IPS-NIHi11 (cell line): ENCODE results near the gene UBALD2.
"Not testable (repeated sequence)": the region's sequence is repeated elsewhere in the genome, so short reads cannot be mapped to it uniquely, and the experiment has no call there.

Experiments used
- DNase-seq: peaks from one replicate; pipeline ENCODE4 v3.0.0; 2012; ENCODE audit warnings: mixed read lengths, low spot score

Gene UBALD2

DNA sequence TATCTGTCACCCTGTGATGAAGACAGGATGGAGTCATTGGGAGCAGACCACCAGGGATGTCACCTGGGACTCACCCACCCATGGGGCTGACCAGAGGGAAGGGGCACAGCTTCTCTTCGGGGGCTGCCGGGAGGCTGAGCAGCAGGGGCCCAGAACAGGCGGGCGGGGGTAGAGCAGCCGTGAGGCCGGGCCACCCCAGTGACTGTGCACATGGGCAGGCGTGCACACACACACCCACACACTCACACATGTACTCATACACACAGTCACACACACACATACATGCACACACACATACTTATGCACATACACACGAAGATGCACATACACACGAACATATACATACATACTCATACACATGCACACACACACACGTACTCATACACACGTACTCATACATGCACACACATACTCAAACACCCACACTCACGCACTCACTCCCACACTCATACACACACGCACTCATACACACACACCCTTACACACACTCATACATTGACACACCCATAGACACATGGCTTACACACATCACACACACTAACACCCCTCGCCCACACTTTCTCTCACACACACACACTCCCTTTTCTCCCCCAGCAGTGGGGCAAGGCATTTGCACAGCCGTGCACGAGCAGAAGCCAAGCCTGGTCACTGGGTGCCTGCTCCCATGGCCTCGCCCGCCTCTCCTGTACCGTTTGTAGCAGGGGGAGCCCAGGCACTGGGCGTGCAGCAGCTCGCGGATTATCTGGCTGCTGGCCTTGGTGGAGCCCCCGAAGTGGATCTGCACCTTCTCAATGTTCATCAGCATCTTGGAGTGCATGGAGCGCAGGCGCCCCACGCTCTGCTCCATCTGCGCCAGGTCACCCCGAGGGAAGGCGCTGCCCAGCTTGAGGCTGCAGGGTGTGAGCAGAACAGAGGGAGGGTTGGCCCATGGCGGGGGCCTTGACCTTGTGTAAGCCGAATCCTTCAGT lies 12.4 kb downstream of the UBALD2 start:
- no peak for DNase-seq

DNA sequence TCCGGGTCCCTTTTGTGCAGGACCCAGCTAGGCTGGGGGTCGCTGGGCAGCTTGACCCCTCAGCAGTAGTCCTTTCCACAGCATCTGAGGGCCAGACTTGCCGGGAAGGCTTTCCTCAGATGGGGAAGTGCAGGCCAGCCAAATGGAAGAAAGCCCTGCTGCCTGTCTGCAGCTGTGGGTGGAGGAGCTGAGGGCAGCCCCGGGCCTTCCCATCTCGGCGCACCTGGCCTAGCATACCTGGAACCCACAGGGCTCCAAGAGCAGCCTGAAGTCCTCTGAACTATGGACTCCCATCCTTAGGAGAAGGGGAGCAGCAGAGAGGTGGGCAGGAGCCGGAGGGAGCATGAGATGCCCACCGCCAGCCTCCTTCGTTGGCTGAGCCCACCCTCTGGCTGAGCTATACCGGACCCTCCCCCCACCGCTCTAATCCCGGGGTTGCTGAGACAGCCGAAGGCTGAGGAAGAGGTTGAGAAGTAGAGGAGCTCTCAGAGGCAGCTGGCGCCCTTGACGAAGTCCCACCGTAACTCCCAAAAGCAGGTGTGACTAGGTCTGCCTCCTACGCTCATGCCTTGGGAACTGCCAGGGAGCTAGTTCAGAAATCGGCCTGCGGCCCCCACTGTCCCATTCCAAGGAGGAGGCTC lies 13.2 kb downstream of the UBALD2 start:
- no peak for DNase-seq

DNA sequence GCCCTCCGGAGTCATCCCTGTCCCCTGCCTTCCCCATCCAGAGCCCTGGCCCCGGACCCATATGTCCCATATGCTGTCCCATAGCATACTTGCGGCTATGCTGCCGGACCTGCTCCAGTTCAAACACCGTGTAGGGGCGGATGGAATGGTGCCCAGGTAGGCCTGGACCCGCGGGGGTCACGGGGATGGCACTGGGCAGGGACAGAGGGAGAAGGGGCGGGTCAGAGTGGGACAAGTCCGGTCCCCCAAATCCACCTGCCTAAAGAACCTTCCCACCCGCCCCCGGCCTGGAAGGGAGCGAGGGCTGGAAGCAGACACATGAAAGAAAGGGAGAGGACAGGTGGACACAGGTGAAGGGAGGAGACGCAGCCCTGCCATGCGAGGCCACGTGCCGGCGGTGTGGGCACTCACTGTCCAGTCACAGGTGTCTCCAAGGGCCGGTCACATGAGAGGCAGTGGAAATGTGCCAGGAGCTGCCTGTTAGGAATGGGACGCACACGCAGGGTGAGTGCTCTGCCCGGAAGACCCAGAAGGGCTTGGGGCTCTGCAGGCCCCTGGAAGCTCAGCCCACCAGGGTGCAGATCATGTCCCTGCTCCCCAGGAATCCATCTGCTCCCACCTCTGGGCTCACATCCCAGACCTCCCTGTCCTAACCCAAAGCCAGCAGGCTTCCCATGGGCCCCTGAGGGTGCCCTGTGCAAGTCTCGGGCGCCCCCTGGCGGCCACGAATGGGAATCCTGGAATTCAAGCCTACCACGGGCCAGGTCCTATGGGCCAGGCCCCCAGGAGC lies 14.0 kb downstream of the UBALD2 start:
- DNase-seq, result peak; percentile 98

DNA sequence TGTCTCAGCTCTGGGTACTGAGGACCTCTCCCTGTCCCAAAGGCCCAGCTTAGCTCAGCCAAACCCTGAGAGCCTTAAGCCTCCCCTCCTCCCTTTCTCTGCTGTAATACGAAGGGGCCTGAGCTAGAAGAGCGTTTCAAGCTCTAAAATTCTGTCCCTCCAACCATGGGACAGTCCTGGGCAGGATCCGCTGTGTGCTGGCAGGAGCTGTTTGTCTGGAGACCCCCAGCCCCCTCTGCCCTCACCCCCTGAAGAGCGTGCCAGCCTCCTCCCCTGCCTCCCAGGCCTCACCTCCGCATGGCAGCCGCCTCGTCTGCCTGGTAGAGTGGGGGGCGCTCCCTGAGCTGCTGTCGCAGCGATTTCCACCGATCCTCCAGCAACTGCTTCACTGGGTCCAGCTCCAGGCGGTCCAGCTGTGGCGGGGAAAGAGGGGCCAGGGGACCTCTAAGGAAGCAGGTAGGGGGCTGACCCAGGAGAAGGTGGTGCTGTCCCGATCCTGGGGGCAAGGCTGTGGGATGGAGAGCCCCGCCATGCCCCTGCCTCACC lies 14.7 kb downstream of the UBALD2 start:
- DNase-seq, result no peak

DNA sequence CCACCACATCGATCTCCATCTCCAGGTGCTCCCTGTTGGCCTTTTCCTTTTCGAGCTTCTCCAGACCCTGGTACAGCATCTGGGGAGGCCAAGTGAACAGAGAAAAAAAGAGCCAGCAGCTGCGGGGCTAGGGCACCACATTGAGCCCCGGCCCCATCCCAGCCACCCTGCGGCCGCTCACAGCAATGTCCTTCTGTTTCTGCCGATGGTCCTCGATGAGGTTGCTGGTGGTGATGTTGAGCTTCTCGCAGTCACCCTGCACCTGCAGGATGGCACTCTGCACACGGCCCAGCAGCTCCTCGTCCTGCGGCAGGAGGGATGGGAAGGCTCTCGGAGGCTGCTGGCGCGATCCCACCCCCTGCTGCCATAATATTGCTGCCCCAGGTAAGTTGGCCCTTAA lies 15.5 kb downstream of the UBALD2 start:
- no peak for DNase-seq

DNA sequence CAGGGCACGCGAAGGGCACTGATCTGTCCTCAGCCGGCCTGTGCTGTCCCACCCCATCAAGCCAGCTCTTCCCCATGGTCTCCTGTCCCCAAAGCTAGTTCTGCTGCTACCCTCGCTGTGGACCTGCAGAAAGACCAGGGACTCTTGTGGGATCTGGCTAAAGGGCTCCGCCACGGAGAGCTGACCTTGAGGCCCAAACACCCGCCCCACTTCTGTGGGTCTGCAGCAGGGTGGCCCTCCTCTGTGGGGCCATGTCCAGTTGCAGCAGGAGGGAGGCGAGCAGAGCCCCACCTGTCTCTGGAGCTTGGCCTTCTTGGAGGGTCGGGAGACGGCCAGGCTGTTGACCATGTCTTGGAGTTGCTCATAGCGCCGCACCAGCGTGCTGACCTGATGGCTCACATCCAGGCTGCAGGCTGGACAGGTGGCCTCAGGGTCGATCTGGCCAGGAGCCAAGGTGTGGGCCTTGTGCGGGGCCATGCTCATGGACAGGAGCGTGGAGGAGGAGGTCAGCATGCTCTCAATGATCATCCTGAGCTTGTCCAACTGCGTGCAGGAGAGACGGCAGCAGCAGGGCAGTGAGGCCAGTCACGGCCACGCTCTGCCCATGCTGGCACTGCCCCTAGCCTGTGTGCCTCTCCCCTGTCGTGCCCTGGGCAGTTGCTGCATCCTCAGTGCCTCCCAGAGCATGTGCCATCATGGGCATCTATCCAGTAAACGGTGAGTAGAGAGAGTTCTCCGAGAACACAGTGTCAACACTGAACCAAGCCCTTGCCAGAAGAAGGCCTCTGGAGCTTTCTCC lies 16.6 kb downstream of the UBALD2 start:
- DNase-seq, result no peak

DNA sequence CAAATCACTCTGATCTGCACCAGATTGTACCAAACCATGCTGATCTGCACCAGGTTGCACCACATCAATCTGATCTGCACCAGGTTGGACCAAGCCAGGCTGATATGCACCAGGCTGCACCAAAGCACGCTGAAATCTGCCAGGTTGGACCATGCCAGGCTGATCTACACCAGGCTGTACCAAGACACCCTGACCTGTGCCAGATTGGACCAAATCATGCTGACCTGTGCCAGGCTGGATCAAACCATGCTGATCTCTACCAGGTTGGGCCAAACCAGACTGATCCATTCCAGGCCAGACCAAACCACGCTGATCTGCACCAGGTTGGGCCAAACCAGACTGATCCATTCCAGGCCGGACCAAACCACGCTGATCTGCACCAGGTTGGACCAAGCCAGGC lies 27.4 kb downstream of the UBALD2 start:
- no peak for DNase-seq

DNA sequence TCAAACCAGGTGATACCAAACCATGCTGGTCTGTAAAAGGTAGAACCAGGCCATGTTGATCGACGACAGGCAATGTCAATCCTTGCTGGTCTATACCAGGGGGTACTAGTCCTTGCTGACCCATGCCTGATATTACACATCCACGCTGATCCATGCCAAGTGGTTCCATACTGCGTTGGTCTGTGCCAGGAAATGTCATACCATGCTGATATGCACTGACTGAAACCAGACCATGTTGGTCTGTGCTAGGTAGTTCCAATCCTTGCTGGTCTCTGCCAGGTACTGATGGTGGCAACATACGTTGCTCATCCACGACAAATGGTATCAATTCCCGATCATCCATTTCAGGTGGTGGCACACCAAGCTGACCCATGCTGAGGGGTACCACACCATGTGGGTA lies 28.0 kb downstream of the UBALD2 start:
- no peak for DNase-seq

DNA sequence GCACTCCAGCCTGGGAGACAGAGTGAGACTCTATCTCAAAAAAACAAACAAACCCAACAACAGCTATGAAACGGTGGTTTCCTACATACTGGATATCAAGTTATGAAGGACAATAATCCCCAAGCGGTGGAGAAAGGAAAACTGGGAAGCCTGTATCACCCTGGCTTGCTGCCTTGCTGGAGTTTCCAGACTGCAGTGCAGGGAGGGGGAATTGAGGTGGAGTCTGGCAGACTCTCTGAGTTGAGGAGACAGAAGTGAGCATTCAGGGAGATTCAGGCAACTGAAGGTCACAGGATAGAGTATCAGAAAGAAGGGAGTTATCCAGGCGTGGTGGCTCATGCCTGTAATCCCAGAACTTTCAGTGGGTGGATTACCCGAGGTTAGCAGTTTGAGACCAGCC lies 31.0 kb downstream of the UBALD2 start:
- DNase-seq, result no peak

DNA sequence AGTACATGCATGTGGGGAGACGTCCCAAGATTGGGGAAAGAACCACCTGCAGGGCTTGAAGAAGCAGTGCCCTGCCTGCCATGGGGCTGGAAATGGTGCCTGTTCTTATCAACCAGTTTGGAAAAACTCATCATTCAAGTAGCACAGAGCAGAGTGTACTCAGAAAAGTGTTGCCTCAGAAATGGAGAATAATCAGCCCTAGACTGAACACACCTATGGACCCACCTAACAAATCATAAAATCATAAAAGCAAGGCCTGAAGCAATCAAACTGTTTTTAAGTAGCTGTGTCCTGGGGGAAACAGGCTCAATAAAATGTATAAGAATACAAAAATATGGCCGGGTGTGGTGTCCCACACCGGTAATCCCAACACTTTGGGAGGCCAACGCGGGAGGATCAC lies 31.7 kb downstream of the UBALD2 start:
- DNase-seq, result no peak

DNA sequence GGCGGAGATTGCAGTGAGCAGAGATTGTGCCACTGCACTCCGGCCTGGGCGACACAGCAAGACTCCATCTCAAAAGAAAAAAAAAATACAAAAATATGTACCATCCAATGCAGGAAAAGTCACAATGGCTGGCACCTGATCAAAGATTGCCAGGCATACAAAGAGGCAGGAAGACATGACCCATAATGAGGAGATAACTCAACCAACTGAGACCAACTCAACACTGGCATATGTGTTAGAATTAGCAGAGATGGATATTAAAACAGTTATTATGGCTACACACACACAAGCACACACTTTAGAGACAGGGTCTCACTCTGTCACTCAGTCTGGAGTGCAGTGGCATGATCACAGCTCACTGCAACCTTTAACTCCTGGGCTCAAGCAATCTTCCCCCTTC lies 32.3 kb downstream of the UBALD2 start:
- no peak for DNase-seq

DNA sequence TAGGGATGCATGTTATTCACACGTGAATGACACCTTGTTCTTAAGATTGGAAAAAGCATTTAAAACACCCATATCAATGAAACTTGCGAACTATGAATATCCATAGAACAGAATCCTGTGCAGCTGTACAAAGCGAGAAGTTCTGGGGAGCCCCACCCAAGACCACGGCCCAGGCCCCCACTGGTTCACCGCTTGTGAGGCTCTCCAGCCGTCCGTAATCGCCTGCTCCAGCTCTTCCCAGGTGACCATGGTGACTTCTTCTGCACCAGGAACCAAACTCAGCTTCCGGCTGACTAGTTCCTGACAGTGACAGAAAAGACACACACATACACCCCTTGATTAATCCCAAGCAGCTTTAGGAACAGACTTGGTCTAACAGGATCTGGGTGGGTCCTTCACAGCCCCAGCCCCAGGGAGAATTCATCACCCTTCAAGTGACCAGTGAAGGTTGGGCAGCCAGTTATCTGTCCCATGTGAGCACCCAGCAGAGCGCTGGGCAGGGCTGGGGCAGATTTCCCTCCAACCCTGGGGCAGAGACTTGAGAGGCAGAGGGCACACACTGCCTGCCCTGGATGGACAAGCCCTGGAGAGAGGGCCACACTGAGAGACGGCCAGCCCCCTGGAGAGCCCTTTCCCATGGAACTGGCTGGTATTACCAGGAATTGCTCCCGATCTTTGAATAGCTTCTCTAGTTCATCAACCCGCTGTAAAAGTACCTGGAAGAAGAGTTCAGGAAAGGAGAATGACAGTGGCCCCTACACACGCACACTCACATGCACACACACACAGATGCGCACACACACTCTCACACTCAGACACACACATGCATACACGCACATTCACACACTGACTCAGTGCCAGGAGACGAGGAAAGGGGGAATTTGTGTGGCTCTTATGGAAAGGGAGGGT lies 39.3 kb downstream of the UBALD2 start:
- no peak for DNase-seq

DNA sequence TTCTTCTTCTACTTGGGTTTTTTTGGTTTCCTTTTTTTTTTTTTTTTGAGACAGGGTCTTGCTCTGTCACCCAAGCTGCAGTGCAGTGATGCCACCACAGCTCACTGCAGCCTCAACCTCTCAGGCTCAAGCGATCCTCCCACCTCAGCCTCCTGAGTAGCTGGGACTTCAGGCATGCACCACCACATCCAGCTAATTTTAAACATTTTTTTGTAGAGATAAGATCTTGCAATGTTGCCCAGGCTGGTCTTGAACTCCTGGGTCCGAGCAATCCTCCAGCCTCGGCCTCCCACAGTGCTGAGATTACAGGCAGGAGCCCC lies 39.9 kb downstream of the UBALD2 start:
- DNase-seq, result not testable (repeated sequence)

DNA sequence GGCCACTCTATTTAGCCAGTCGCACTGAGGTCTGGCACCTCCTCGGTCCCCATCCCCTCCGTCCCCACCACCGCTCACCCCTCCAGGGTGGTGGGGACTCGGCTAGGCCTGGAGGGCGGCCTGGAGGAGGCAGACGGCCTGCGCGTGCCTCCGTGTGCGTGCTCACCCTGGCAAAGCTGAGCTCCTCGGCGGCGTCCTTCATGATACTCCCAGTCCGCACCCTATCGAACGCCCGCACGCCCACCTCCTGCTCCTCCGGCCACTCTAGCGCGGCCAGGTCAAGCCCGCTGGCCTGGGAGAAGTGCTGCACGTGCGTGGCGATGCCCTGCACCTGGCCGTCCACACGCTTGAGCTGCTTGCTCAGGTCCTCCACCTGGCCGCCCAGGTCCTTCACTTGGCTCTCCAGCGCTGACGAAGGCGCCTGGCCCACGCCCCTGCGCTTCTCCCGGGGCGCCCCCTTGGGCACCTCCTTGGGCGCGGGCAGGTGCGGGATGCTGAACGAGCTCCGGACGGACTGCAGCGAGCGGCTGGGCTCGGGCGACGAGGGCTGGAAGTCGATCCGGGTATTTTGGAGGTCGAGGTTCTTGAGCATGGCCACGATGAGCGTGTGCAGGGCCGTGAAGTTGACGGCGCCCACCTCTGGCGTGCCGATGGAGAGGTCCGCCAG lies 42.3 kb downstream of the UBALD2 start:
- DNase-seq, result no peak

DNA sequence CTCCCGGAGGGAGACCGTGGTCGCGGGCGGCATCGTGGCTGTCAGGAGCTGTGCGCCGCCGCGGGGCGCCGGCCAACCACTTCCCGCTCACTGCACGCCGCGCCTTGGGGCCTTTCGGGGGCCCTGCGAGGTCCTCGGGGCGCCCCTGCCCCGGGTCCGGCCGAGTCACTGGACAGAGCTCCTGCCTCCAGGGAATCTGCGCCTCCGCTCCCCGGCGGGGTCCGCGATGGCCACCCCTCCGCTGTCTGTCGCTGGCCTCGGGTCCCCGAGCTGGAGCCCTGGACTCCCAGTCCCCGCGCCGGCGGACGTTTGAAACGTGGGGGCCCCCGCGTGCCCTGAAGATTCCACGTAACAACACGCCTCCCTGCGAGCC lies 42.8 kb downstream of the UBALD2 start, which contains the start of gene QRICH2:
QRICH2 (minus strand) TSS at position 311 of the 373 bp plus-strand sequence; CDS start at position 33, 278 bp downstream.
- no peak for DNase-seq

DNA sequence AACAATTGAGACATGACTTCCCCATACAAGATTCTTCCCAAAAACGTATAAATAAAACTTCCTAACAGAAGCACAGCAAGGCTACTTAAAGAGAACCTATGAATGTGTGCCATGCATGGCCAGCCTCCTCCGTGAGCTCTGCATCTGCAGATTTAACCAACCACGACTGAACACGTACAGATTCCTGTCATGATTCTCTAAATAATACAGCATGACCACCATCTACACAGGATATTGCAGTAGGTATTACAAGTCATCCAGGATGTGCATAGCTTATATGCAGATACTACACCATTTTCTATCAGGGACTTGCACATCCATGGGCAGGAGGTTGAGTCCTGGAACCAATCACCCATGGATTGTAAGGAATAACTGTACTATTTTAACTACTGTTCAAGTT lies 44.3 kb downstream of the UBALD2 start:
- no peak for DNase-seq

DNA sequence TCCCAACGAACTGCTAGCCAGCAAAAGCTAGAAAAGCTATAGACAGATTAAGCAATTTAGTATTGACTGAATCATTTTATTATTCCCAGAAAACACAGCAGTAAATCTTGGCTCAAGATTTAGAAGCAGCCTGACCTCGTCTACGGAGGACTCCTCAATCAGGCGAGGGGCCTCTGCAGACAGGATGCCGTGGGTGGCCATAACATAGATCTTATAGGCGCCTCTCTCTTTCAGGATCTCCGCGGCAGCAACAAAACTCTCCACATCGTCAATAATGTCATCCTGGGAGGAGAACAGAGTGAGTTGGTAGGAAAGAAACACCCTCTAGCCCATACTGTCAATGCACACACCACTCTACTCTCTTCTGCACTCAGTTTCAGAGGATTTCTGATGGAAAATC lies 47.6 kb downstream of the UBALD2 start:
- DNase-seq, result no peak

DNA sequence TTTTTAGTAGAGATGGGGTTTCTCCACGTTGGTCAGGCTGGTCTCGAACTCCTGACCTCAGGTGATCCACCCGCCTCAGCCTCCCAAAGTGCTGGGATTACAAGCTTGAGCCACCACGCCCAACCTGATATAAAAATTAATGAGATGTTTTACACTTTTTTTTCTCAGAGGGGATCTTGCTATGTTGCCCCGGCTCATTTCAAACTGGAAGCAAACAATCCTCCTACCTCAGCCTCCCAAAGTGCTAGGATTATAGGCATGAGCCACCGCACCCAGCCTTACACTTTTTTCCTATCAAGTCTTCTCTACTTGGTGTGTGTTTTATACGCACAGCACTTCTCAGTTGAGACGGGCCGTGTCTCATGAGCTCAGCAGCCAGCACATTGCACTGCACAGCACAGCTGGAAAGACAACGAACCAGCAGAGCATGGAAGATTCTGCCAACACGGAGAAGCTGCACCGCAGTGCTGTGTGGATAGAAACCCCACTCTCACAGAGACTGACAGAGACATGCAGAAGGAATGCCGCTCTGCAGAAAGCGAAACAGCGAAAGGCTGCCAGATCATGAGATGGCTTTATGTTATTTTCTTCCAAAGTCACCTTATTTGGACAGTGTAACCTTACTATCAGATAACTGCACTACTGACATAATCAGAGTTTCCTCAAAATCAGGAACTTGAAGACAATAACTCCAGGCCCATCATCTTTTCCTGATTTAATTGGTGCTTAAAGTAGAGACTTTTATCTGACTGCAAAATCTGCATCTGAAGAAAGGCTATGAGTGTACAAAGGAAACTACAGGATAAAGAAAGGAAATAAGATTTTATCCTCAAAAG lies 49.5 kb downstream of the UBALD2 start:
- no peak for DNase-seq

DNA sequence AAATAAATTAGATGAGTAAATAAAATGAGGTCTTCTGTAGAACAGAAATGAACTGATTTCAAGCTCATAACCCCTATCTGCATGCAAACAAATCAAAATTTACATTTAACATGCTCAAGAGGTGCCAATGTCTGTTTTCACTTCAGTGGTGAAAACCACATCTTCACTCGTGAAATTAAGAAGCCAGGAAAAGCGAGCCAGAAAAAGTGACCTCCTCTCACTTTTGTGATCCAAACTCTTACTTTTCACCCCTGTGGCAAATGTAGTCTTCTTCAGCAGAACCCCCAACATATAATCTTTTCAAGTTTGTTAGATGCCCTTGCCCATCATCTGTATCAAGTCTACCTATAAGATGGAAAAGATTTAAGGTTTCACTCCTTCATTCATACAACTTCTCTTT lies 52.4 kb downstream of the UBALD2 start:
- DNase-seq, result no peak
